HG03175 (cell line): ENCODE data around the gene STMN3.
A peak's percentile ranks its signal among the peaks of the same experiment; 100 is the strongest.
"Not testable (repeated sequence)": the region's sequence is repeated elsewhere in the genome, so short reads cannot be mapped to it uniquely, and the experiment has no call there.

ENCODE experiments used
- ATAC-seq: cut with Tn5 transposase; IDR thresholded peaks from one replicate; pipeline ENCODE4 v1.9.1; 2021; ENCODE audit warnings: mild to moderate bottlenecking, moderate library complexity; ENCODE audit not compliant: unreplicated experiment

Gene STMN3

GRCh38 chr20:63678667-63679465, 25.6 kb upstream of the STMN3 start:
- ATAC-seq, result no peak

- ATAC-seq, result no peak
Measured at GRCh38 chr20:63678071-63678470, 24.8 kb upstream of the STMN3 start.

- ATAC-seq, result no peak
Measured at GRCh38 chr20:63675681-63676368, 22.6 kb upstream of the STMN3 start.

- ATAC-seq, result no peak
Measured at GRCh38 chr20:63673951-63674350, 20.7 kb upstream of the STMN3 start.

- no peak for ATAC-seq
Measured at GRCh38 chr20:63672666-63673065, 19.4 kb upstream of the STMN3 start.

GRCh38 chr20:63671695-63672094, 18.5 kb upstream of the STMN3 start:
- not testable (repeated sequence) for ATAC-seq

- ATAC-seq, result no peak
Measured at GRCh38 chr20:63668351-63668750, 15.1 kb upstream of the STMN3 start.

GRCh38 chr20:63667858-63668257, 14.6 kb upstream of the STMN3 start:
- no peak for ATAC-seq

GRCh38 chr20:63665708-63666107, 12.5 kb upstream of the STMN3 start:
- no peak for ATAC-seq

- ATAC-seq, result no peak
Measured at GRCh38 chr20:63664861-63665594, 11.8 kb upstream of the STMN3 start.

- no peak for ATAC-seq
Measured at GRCh38 chr20:63664143-63664851, 11.1 kb upstream of the STMN3 start.

- no peak for ATAC-seq
Measured at GRCh38 chr20:63663332-63664066, 10.3 kb upstream of the STMN3 start.

- ATAC-seq, result no peak
Measured at GRCh38 chr20:63662813-63663189, 9.6 kb upstream of the STMN3 start.

- no peak for ATAC-seq
Measured at GRCh38 chr20:63661959-63662812, 9.0 kb upstream of the STMN3 start.

GRCh38 chr20:63661108-63661507, 7.9 kb upstream of the STMN3 start:
- no peak for ATAC-seq

- no peak for ATAC-seq
Measured at GRCh38 chr20:63660622-63661021, 7.4 kb upstream of the STMN3 start.

GRCh38 chr20:63660174-63660573, 7.0 kb upstream of the STMN3 start:
- ATAC-seq, result not testable (repeated sequence)

- ATAC-seq, result no peak
Measured at GRCh38 chr20:63659370-63659769, 6.1 kb upstream of the STMN3 start.

- ATAC-seq, result peak; percentile 22
Measured at GRCh38 chr20:63658749-63659187, 5.5 kb upstream of the STMN3 start.
